ENCODE results near the gene IMMP2L.

Gene IMMP2L

GRCh38 chr7:110772615-110773014 is 789.7 kb downstream of the IMMP2L start:
- DNase-seq = no peak

DNA sequence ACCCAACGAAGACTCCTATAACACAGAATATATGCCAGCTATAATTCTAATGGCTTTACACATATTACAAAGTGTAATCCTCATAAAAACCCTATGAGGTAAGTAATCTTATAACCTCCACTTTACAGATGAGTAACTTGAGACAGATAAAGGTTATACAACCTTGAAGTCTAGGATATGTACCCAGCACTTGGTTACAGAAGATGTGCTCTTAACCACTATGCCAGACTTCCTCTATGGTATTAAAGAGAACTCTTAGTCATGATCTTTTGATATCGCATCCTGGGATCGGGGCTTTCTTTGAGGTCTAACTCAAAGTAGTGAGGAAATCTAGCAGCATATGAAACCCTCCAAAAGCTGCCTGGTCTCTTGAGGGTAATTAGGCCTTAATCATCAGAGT is 790.6 kb downstream of the IMMP2L start:
- DNase-seq = no peak

DNA sequence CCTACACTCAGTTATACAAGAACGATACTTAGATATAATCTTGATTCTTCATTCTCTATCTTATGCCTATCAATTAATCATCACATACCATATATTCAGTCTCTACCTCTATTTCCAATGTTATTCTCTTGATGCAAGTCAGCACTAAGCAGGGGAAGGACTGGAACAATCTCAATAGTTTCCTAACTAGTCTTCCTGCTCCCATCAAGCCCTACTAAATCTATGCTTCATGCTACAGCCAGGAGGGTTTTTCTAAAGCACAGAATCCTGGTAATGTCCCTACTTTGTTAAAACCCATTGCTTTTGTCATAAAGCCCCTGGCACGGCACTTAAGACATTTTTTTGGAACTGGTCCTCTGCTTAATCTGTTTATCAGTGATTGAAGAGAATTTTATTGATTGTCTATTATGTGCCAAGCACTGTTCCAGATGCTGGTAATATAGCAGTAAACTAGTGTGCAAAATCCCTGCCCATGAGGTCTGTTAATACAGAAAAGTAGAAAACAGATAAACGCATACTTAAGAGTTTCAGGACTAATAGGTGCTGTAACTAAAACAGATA is 794.7 kb downstream of the IMMP2L start:
- DNase-seq = no peak

- no peak for DNase-seq
Observed at GRCh38 chr7:110766864-110767263, 795.4 kb downstream of the IMMP2L start.

- DNase-seq = no peak
Observed at GRCh38 chr7:110764852-110765251, 797.4 kb downstream of the IMMP2L start.

DNA sequence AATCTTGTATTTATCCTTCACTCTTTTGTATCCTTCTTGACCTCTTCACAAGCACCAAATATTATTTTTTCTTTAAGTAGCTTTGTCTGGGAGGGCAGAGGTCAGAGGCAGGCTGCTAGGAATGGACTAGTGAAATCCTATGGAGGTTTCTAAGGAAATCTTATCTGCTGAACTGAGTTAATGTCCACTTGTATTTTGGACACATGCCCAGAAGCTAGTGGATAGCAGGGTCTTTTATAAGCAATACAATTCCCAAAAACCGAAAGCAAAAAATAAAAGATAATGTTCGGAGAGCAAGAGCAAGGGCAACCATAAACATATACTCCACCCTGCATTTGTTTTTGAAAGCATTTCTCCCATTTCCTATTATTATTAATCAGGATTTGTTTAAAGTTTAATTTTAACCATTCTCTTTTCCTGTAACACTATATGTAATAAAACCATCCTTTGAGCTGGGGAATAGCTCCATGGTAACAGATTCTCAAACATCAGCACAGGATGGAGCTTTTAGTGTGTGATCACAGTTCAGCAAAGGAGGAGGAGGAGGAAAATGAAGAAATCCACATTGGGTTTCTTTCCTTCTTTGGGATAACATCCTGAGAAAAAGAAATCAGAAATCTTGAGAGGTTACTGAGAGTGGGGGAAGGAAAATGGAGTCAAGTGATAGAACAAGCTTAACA is 799.6 kb downstream of the IMMP2L start:
- no peak for DNase-seq

DNA sequence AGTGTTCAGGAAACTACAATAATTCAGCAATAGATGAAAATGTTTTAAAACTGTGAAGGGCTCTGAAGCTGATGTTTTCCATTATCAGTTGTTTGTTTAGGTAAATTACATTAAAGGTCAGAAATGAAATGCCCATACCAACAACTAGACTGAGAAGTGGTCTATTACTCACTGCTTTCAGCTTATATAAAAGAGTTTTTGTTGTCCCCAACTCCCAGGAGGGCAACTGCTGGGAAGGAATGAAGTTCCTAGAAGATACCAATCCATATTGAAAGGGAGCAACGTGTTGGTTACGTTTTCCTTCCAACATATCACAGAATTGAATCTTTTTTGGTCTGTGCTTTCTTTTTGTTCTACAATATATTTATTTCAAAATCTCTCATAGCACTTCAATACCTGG is 802.0 kb downstream of the IMMP2L start:
- no peak for DNase-seq

DNA sequence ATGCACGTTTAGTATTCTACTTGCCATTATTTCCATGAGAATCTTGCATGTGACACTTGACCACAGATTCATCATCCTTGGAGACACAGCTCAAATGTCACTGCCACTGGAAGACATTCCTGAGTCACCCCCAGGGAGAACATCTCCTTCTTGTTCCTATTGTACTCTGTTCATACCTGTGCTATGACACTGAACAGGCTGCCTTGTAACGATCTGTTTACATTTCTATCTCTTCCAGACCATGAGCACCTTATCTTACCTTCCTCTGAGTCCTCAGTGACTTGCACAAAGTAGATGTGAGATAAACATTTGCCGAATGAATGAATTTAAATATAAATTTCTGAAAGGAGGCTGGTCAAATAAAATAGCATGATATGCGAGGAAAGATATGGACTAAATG is 803.2 kb downstream of the IMMP2L start:
- DNase-seq = no peak

- DNase-seq = no peak
Observed at GRCh38 chr7:110754649-110755048, 807.6 kb downstream of the IMMP2L start.

- no peak for DNase-seq
Observed at GRCh38 chr7:110750931-110751605, 811.2 kb downstream of the IMMP2L start.

DNA sequence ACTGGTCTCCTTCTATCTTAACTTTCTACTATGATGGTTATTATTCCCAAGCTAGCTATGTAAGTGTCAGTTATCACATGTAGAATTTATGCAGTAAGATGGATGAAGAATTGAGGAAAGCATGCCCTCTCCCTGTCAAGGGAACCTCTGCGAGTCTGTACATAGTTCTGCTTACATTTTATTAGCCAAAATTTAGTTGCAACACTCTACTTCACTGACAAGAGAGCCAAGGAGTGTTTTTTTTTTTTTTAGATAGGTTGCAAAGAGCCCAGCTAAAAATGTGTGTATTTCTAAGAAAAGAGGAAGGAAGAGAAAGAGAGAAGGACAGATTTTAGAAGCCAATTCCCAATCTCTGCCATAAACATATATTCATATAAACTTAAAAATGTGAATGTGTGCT is 829.1 kb downstream of the IMMP2L start:
- DNase-seq = no peak

DNA sequence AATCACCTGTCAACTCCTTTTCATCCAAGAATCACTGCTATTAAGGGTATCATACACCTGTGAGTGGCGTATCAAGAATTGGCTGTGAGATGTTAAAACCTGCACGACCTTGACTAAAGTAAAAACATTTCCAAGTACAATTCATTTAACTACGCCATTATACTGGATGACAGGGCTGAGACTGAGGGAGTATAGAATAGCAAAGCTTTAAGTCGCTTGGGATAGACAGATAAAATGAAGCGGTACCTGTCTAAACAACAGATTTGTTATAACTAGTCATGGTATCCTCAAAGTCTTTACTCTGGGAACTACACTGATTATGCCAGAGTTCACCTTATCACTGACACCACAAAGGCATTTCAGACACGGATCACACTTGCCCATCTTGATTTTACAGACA is 837.5 kb downstream of the IMMP2L start:
- DNase-seq = no peak

GRCh38 chr7:110721395-110721794 is 840.9 kb downstream of the IMMP2L start:
- DNase-seq = no peak

DNA sequence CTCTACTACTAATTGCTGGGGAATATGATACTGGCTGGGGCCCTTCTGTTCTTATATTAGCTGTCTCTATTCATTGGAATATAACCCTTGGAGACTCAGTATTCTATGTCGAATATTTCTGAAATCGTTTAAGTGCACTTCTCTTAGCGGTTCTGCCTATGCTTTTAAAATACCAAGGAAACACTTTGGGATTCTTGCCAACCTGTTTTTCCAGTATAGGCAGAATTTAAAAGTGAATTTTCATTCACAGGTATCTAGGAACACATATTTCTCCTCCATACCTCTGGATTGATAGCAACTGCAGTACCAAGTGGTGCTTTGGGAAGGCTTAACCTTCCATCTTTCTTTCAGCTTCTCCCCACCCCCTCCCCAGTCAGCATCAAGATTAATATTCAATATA is 841.7 kb downstream of the IMMP2L start:
- no peak for DNase-seq

DNA sequence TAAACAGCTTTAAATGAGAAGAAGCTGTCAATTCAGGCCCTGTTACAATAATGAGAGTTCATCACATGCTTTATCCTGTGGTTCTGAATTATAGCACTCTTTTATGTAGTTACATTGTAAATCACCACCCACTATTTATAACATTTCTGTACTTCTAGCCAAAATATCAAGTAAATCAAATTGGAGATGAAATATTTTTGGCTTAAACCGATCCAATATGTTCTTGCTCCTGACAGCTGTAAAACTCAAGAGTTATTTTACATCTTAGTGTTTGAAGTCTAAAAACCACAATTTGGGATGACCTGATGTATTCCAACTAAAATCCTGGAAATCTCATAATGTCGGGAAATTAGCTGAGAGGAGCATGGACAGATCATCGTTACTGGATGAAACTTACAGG is 842.6 kb downstream of the IMMP2L start:
- no peak for DNase-seq

DNA sequence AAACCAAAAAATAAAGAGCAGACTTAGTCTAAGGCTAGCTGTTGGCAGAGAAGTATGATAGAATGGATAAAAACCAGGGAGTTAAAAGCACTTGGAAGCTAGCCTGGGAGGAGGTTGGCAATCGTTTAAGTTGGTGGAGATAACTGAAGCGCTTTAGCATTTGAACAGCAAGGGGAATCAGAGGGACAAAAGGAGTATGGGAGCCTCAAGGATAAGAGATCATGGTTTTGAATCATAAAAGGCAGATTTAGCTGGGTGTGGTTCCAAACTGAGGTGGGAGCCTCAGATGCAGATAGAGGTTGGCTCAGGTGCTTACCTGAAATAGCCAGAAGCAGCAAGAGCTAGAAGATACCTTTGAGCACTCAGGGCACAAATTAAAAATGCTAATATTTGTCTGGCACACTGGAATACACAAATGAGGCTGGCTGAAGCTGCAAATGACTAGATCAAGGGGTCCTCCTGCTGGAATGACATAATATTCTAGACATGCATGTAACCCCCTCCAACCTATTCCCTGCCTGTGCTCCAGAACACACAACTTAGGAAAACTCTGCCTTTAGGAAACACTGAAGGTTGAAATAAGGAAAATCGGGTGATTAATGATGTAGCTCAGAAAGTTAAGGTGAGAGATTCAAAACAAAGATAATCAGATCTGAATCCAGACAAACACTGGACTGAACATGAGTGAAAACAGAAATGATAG is 843.6 kb downstream of the IMMP2L start:
- DNase-seq = no peak

DNA sequence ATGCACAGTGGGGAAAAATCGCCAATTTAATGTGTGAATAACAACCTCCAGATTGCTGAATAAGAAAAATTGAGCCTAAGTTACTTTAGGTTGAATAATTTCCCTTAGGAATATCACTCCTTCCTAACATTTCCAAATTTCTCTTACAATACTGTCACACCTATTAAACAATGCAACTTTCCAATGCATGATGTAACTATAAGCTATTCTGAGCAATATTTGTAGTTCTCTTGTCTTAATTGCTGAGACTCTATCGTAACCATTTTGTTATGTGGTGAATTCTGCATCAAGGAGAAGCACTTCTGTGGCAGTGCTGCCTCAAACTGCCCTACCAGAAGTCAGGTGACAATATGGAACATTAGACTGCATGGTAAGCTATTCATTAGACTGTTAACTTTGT is 858.1 kb downstream of the IMMP2L start:
- DNase-seq = no peak

GRCh38 chr7:110698576-110698975 is 863.7 kb downstream of the IMMP2L start:
- DNase-seq = no peak

DNA sequence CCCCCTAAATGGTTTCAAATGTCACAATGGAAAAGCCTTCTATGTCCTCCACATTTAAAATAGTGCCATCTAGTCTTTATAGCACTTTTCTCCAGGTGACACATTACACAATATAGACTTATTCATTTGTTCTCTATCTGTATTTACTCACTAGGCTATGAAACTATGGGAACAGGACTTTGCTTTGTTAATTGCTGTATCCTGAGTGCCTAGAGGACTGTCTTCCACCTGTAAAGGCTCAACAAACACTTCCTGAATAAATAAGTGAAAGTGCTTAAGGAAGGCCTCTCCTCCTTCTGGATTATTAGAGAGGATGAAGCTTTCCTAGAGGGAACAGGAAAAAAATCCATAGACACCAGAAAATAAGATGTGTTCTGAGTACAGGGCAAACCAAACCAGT is 868.9 kb downstream of the IMMP2L start:
- no peak for DNase-seq

GRCh38 chr7:110688908-110689307 is 873.4 kb downstream of the IMMP2L start:
- DNase-seq = no peak

GRCh38 chr7:110685899-110686298 is 876.4 kb downstream of the IMMP2L start:
- no peak for DNase-seq

DNA sequence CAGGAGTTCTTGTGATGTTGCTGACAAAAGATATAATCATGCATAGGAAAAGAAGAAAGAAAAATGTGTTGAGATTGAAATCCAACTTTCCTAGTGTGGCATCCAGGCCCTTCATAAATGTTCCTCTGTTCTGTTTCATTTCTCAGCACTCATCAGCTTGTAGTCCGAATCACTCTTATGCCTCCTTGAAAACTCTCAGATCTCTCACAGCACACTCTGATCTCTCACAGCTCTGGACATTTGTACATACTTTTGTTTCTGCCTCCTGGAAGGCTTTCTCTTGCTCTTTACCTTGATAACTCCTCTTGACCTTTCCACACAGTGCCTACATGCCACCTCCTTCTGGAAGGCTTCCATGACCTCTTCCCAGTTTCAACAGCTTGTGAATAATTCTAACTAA is 880.4 kb downstream of the IMMP2L start:
- no peak for DNase-seq

- DNase-seq = no peak
Observed at GRCh38 chr7:110677405-110677804, 884.9 kb downstream of the IMMP2L start.

DNA sequence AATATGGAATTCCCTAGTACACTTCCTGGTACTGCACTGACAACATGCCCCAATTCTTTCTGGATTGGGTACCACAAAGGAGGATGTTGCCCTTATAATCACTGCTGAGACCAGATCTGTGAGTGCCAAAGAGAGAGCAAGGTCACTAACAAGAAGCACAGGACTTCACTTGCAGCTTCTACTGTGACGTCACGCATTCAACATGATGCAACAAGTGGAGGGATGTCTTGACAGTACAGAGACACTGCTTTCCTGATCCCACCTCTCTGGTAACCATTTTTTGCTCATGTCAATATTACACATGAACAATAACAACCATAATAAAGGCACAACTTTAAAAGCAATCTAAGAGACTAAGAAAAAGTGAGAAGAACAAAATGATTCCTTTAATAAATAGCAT is 885.5 kb downstream of the IMMP2L start:
- DNase-seq = no peak

Data from DMS 273 treated with DMSO at 0.1 percent for 48 hours (cell line).